ENCODE results near the gene HEXA.
A peak's percentile ranks its signal among the peaks of the same experiment; 100 is the strongest.
"Not testable (repeated sequence)": the region's sequence is repeated elsewhere in the genome, so short reads cannot be mapped to it uniquely, and the experiment has no call there.

The HEXA gene

DNA sequence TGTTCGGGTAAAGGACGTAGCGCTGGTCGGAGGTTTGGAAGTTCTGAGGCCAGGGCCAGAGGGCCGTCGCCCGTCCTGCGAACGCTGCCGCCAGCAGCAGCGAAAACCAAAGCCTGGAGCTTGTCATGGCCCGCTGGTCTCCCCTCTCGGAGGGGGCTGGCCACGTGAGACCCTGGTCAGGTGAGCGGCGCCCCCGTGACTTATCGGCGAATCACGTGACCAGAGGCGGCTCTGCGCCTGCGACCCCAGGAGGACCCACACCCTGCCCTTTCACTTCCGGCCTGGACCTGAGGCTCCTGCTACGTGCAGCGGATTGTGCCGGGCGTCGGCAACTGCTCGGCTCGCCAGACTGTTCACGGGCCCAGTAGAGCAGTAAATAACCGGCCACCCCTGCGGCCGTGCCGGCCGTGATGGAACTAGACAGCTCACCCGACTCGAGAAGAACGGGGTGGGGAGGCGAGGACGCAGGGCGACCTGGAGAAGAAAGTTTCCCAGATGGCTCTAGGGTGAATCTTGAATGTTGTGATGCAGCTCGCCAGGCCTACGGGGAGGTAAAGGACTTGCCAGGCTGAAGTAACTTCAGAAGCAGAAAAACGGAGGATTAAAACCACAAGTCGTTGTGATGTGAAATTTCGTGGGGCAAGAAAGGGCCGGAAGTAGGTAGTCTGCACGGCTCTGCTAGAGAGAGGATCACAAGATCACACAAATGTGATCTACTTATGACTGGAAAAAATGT, at the start of gene HEXA:
Gene HEXA, minus strand, starts transcription at position 169 of the 736 bp plus-strand sequence. Its CDS starts 42 bp downstream, at position 127.
- DNase-seq (ENCODE audit: low spot score): peak; percentile 93

GRCh38 chr15:72423256-72423655, 47.4 kb upstream of the HEXA start:
- DNase-seq (ENCODE audit: low spot score): no peak

GRCh38 chr15:72421484-72421883, 45.7 kb upstream of the HEXA start:
- no peak for DNase-seq (ENCODE audit: low spot score)

DNA sequence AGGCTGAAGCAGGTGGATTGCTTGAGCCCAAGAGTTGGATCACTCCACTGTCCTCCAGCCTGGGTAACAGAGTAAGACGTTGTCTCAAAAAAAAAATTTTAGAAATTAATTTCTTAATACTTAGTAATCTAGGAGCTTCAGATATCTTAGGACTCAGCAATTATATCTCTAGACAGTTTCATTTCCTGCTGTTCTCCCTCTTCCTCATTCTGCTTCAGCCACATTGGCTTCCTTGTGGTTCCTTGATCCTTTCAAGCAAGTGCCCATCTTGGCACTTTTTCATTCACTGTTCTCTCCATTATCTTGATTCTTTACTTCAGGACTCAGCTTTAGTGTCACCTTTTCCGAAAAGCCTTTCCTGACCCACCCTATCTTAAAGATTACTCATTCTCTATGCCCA, 44.8 kb upstream of the HEXA start:
- no peak for DNase-seq (ENCODE audit: low spot score)

DNA sequence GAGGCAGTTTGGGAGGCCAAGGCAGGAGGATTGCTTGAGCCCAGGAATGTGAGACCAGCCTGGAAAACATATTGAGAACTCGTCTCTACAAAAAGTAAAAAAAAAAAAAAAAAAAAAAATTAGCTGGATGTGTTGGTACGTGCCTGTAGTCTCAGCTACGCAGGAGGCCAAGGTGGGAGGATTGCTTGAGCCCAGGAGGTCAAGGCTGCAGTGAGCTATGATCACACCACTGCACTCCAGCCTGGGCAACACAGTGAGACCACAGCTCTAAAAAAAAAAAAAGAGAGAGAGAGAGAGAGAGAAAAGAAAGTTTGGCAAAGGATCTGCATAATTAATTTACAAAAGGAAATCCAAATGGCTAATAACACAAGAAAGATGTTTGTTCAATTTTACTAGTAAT, 44.0 kb upstream of the HEXA start:
- not testable (repeated sequence) for DNase-seq (ENCODE audit: low spot score)

DNA sequence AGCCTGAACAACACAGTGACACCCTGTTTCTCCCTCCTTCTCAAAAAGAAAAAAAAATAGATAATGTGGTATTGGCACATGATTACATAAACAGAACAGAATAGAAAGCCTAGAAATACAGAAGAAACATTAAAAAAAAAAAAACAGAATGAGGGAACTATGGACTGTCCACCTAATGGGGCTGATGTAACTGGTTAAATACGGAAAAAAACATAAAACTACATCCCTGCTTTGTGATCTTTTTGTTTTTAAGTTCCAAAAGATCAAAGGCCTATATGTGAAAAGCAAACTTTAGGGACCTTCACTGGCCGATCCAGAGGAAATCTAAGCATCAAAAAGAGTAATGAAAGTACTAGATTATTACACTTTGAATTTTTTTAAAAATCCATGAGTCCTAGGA, 39.5 kb upstream of the HEXA start:
- no peak for DNase-seq (ENCODE audit: low spot score)

GRCh38 chr15:72413337-72413736, 37.5 kb upstream of the HEXA start:
- not testable (repeated sequence) for DNase-seq (ENCODE audit: low spot score)

DNA sequence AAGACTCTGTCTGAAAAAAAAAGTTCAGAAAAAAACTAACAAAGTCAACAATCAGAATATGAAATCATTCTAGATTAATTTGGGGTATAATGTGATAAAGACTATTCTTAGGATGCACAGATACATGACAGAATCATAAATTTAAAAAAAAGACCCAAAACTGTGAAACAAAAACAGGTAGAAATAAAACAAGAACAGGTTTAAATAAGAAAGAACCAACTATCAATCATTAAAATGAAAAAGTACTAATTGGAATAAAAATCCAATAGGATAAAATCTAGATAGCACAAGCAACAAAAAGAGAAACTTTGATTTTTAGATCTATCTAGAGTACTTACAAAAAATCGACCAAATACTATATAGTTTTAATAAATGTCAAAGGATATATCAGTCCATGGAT, 35.7 kb upstream of the HEXA start:
- no peak for DNase-seq (ENCODE audit: low spot score)

DNA sequence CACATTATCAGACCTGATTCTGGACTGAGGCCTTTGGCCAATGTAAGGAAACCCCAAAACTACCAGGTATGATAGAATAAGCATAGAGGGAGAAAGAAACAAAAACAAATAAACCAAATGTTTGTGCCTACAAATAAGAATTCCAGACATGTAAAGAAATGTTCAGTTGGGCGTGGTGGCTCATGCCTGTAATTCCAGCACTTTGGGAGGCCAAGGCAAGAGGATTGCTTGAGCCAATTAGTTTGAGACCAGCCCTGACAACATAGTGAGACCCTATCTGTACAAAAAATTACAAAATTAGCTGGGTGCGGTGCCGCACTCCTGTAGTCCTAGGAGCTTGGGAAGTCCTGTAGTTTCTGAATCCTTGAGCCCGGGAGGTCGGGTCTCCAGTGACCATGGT, 35.3 kb upstream of the HEXA start:
- no peak for DNase-seq (ENCODE audit: low spot score)

DNA sequence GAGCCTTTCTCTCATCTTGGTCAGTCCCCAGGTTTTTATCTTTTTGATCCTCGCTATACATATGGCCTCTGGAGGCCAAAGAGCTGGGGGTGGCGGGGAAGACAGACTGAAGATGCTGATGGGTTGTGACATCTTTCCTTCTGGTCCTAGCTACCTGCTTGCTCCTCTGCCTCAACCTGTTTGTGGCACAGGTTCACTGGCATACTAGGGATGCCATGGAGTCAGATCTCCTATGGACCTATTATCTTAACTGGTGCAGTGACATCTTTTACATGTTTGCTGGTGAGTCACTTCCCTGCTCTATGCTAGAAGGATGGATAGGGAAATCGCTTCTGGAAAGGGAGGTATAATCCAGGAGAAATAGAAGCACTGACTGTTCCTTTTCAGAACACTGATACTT, 31.1 kb upstream of the HEXA start:
- DNase-seq (ENCODE audit: low spot score): no peak

- DNase-seq (ENCODE audit: low spot score): no peak
These were observed 29.0 kb upstream of the HEXA start for GRCh38 chr15:72404841-72405240.

GRCh38 chr15:72404356-72404755, 28.5 kb upstream of the HEXA start:
- no peak for DNase-seq (ENCODE audit: low spot score)

DNA sequence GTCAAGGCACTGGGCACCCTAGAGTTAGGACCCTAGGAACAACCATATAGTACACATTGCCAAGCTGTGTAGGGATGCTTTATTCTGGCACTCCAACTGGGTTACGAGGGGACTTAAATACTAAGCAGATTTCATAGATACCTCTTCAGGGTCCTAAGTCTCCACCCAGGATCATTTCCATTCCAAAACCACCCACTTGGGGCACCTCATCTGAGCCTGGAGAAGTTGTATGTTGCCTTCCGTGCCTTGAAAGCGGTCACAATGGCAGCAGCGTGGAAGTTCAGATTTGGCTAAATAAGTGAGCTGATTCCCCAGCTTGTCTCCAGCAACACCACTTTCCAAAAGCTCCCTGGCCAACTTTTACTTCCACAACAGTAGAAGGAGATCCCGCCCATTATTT, 26.9 kb upstream of the HEXA start:
- no peak for DNase-seq (ENCODE audit: low spot score)

DNA sequence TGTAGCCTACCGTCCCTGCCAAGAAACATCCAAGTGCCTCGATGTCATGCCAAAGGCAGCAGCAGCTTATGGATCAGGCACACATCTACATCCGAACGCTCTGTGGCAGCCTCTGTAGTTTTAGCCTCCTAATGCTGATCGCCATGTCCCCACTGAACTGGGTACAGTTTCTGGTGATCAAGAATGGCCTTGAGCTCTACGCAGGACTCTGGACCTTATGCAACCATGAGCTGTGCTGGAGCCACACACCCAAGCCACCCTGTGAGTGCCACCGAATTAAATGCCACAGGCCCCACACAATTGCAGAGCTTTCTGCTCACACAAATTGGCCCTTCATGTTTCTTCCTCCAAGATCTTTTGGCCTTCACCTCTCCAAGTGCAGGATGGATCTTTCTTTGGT, 22.8 kb upstream of the HEXA start:
- no peak for DNase-seq (ENCODE audit: low spot score)

GRCh38 chr15:72397796-72398588, 22.2 kb upstream of the HEXA start, which contains the start of gene TMEM202:
TSS of gene TMEM202 (plus strand) at chr15:72398305. CDS start at chr15:72398327, 22 bp downstream.
- no peak for DNase-seq (ENCODE audit: low spot score)

- not testable (repeated sequence) for DNase-seq (ENCODE audit: low spot score)
These were observed 20.5 kb upstream of the HEXA start for GRCh38 chr15:72396331-72396730.

- no peak for DNase-seq (ENCODE audit: low spot score)
These were observed 13.4 kb upstream of the HEXA start for GRCh38 chr15:72389231-72389630.

DNA sequence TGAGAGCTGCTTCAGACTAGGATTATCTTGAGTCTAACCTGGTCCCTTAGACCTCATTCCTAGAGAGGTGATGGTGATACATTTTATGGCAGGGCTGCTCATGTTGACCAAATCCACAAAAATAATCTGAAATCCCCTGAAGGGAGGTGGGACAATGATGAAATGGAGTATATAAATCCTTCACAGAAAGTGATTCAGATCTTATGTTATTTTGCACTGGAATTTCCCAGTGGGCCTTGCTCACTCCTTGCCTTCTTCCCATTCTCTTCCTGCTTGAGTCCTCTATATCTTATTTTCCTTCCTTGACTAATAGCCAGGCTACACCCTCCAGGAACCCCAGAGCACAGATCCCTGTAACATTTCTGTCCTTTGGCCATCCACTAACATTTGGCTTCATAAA, 11.9 kb upstream of the HEXA start:
- no peak for DNase-seq (ENCODE audit: low spot score)

DNA sequence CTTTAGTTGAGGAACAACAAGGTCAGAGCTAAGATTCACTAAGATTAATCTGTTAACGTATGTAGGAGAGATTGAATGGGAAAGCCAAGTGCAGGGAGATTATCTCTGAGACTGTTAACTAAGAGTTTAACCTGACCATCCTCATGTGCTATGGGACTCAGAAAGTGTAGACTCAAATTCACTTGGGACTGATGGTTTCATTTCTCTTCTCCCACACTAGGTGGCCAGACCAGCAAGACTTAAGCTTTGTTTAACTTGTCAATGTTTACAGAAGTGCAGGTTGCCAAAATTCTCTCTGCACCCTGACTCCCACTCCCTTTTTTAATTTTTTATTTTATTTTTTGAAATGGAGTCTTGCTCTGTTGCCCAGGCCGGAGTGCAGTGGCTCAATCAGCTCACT, 6.3 kb upstream of the HEXA start:
- no peak for DNase-seq (ENCODE audit: low spot score)

DNA sequence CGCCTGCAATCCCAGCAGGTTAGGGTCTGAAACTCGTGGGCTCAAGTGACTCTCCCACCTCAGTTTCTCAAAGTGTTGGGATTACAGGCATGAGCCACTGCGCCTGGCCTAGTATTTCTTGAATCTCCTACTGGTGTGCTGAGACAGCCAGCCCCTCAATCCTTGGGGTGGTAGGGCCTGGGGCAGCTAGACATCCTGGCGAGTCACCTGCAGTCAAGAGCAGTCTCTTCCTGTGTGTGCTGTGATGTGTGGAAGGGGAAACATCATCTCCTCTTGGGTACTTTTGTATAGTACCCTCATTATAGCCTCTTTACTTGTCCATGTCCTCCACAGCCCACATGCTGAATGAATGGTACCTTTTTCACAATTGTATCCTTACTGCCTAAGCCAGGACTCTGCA, 4.9 kb upstream of the HEXA start:
- no peak for DNase-seq (ENCODE audit: low spot score)

DNA sequence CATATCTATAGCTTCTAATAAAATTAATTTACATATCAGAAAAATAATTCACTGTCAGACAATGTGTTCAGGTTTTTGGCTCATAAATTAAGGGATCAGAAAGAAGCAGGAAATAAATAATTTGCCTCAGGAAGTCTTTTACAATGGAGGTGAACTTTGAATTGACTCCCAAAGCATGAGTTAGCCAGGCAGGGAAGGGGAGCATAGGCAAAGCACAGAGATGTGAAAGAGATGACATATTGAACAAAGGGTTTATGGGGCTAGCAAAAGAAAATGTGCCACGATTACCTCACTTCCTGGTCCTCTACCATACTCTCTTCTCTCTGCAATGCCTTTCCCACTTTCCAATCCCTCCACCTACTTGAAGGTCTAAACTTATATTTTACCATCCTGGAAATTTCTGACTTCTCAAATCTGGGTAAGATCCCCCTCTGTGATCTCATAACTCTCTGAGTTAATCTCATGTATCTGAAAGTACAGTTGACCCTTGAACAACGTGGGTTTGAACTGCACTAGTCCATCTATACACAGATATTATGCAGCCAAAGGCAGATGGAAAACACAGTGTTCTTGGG, 4.1 kb upstream of the HEXA start:
- no peak for DNase-seq (ENCODE audit: low spot score)

DNA sequence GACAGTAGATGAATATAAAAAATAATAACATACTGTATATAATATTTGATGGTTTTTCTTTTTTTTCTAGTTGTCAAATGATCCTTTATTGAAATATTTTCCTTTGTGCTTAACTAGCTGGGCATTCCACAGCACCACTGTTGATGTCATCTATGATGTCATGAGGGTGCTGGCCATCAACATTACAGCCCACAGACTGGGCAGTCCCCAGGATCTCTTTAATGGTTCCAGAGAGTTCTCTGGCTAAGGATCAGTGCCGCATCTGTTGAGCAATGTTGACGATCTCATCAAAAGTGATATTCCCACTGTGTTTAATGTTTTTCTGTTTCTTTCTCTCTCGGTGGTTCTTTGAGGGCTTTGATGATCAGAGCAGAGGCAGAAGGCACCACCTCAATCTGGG, 3.3 kb upstream of the HEXA start:
- not testable (repeated sequence) for DNase-seq (ENCODE audit: low spot score)

DNA sequence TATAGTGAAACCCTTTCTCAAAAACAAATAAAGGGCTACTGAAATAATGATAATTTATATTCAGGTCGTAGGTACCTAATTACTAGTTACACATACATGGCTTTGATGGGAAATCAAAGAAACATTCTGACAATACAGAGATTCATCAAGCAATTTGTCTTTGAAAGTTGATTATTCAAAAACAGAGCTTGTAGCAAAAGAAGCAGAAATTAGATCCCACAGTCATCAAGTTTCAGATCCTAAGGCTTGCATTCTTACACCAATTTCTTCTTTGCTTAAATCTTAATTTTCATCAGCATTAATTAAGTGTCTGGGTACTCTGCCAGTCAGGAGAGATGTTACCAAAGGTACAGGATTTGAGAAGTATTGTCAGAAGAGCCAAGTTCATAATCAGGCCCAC, 1.5 kb upstream of the HEXA start:
- DNase-seq (ENCODE audit: low spot score): no peak

Data from cerebellar cortex (tissue), 1 donor.